Nephron (organoid): ENCODE measurements around the gene GMPR.

Source experiments
- H3K27ac Mint-ChIP-seq, 3 experiments: 2 replicates each; pipeline ENCODE4 v1.8.0; 2020; ENCODE audit warnings: mixed read lengths in 3 of 3, mild to moderate bottlenecking in 2 of 3, moderate library complexity in 1 of 3
- H3K27me3 Mint-ChIP-seq: 2 replicates; pipeline ENCODE4 v1.8.0; 2021; ENCODE audit warnings: low read depth, mild to moderate bottlenecking, moderate library complexity, mixed read lengths
- H3K36me3 Mint-ChIP-seq: 2 replicates; pipeline ENCODE4 v1.8.0; 2020; ENCODE audit warnings: low read depth, mixed read lengths
- H3K4me1 Mint-ChIP-seq: 2 replicates; pipeline ENCODE4 v1.8.0; 2020; ENCODE audit warnings: mixed read lengths
- H3K4me3 Mint-ChIP-seq, 3 experiments: 2 replicates each; pipeline ENCODE4 v1.8.0; 2020; ENCODE audit warnings: mild to moderate bottlenecking in 3 of 3, mixed read lengths in 3 of 3, moderate library complexity in 2 of 3
- H3K9me3 Mint-ChIP-seq: 2 replicates; pipeline ENCODE4 v1.8.0; 2020; ENCODE audit warnings: mixed read lengths
- CTCF ChIP-seq, 3 experiments: fragments of 200-600 bp; sonication (generic); IDR thresholded peaks; one replicate each; pipeline ENCODE4 v1.5.0; 2021; ENCODE audit warnings: antibody characterized with exemption in 3 of 3; ENCODE audit not compliant: unreplicated experiment in 3 of 3

GMPR gene

GRCh38 chr6:16311763-16312162, 73.4 kb downstream of the GMPR start:
- H3K36me3 Mint-ChIP-seq, result peaks cover 10% of the 10 kb centered on the region
- peaks cover 8% of the 10 kb centered on the region for H3K27me3 Mint-ChIP-seq
- H3K9me3 Mint-ChIP-seq, result no peaks in the 10 kb centered on the region
- H3K4me1 Mint-ChIP-seq, result no peaks in the 10 kb centered on the region
- no peak for TF ChIP-seq CTCF (IDR thresholded peaks at IDR 0.05; ENCODE audit: unreplicated experiment in 3 of 3)
- no peak overlapping the region for H3K27ac Mint-ChIP-seq
- no peak overlapping the region for H3K4me3 Mint-ChIP-seq

DNA sequence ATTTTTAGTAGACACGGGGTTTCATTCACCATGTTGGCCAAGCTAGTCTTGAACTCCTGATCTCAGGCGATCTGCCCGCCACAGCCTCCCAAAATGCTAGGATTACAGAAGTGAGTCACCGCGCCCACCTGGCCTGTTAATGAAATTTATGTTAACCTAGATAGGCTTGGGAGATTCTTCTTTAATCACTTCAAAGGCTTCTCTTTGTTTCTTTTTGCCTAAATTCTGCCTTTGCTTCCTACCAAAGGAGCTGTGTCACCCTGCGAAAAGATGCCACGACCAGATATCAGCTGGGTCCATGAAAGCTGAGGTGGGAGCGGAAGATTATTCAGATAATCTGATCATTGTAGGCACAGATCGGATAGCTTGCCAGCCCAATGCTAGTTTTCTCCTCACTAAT, 75.3 kb downstream of the GMPR start:
- TF ChIP-seq CTCF (IDR thresholded peaks at IDR 0.05; ENCODE audit: unreplicated experiment in 3 of 3), result no peak
- H3K36me3 Mint-ChIP-seq, result peaks cover 7% of the 10 kb centered on the region

GRCh38 chr6:16314296-16314695, 75.9 kb downstream of the GMPR start:
- peaks cover 5% of the 10 kb centered on the region for H3K36me3 Mint-ChIP-seq
- TF ChIP-seq CTCF (IDR thresholded peaks at IDR 0.05; ENCODE audit: unreplicated experiment in 3 of 3), result no peak
- H3K4me1 Mint-ChIP-seq, result peaks cover 15% of the 10 kb centered on the region
- H3K9me3 Mint-ChIP-seq, result no peaks in the 10 kb centered on the region
- peaks cover 3% of the 10 kb centered on the region for H3K27me3 Mint-ChIP-seq
- no peak overlapping the region for H3K27ac Mint-ChIP-seq
- H3K4me3 Mint-ChIP-seq, result no peak overlapping the region

More for the DNA sequence above, 75.3 kb downstream of the GMPR start:
- peaks cover 9% of the 10 kb centered on the region for H3K4me1 Mint-ChIP-seq
- H3K9me3 Mint-ChIP-seq, result no peaks in the 10 kb centered on the region
- H3K27me3 Mint-ChIP-seq, result no peaks in the 10 kb centered on the region
- no peak overlapping the region for H3K27ac Mint-ChIP-seq
- H3K4me3 Mint-ChIP-seq, result no peak overlapping the region

DNA sequence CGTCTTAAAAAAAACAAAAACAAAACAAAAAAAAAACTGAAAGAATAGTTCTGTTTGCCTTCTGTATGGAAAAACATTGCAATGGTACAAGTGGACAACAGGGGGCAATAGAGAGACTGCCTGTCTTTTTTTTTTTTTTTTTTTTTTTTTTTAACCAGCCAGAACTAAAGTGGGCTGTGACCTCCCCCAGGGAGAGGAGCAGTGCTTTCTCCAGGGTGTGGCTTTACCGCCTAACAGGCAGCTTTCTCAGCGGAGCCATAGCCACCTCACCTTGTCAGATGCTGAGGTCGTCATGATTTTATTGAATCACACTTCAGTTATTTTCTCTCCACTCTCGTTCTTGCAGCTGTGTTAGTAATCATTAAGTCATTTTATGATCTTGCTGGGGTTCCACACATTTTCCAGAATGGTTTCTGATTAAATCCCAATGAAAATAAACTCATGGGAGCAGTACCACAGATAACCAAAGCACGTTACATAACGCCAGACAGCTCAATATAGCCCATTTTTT, 78.4 kb downstream of the GMPR start:
- H3K27ac Mint-ChIP-seq, result no peak overlapping the region

GRCh38 chr6:16318538-16318937, 80.2 kb downstream of the GMPR start:
- Mint-ChIP-seq H3K4me1 (peaks cover 48% of the 10 kb centered on the region), H3K27me3 (peaks cover 3% of the 10 kb centered on the region), H3K36me3 (no peaks in the 10 kb centered on the region), H3K27ac (no peak overlapping the region), H3K9me3 (no peaks in the 10 kb centered on the region), H3K4me3 (no peak overlapping the region)
- TF ChIP-seq CTCF (IDR thresholded peaks at IDR 0.05; ENCODE audit: unreplicated experiment in 3 of 3), result no peak

More for the DNA sequence above, 78.4 kb downstream of the GMPR start:
- Mint-ChIP-seq H3K36me3 (peaks cover 3% of the 10 kb centered on the region), H3K9me3 (no peaks in the 10 kb centered on the region), H3K4me3 (no peak overlapping the region), H3K4me1 (peaks cover 34% of the 10 kb centered on the region), H3K27me3 (peaks cover 3% of the 10 kb centered on the region)
- TF ChIP-seq CTCF (IDR thresholded peaks at IDR 0.05; ENCODE audit: unreplicated experiment in 3 of 3), result peak; percentile 73 to 87 (median 84)

- H3K9me3 Mint-ChIP-seq, result no peaks in the 10 kb centered on the region
- TF ChIP-seq CTCF (IDR thresholded peaks at IDR 0.05; ENCODE audit: unreplicated experiment in 3 of 3), result no peak
- H3K27me3 Mint-ChIP-seq, result peaks cover 3% of the 10 kb centered on the region
- peaks cover 48% of the 10 kb centered on the region for H3K4me1 Mint-ChIP-seq
- peak overlapping the region in 1 of 3 experiments; percentile 61 for H3K27ac Mint-ChIP-seq
- no peak overlapping the region for H3K4me3 Mint-ChIP-seq
- H3K36me3 Mint-ChIP-seq, result no peaks in the 10 kb centered on the region
Measured at GRCh38 chr6:16318953-16319720, 80.8 kb downstream of the GMPR start.
